ENCODE measurements around the gene ZSCAN12.
"Not testable (repeated sequence)": the region's sequence is repeated elsewhere in the genome, so short reads cannot be mapped to it uniquely, and the experiment has no call there.

ZSCAN12 gene

DNA sequence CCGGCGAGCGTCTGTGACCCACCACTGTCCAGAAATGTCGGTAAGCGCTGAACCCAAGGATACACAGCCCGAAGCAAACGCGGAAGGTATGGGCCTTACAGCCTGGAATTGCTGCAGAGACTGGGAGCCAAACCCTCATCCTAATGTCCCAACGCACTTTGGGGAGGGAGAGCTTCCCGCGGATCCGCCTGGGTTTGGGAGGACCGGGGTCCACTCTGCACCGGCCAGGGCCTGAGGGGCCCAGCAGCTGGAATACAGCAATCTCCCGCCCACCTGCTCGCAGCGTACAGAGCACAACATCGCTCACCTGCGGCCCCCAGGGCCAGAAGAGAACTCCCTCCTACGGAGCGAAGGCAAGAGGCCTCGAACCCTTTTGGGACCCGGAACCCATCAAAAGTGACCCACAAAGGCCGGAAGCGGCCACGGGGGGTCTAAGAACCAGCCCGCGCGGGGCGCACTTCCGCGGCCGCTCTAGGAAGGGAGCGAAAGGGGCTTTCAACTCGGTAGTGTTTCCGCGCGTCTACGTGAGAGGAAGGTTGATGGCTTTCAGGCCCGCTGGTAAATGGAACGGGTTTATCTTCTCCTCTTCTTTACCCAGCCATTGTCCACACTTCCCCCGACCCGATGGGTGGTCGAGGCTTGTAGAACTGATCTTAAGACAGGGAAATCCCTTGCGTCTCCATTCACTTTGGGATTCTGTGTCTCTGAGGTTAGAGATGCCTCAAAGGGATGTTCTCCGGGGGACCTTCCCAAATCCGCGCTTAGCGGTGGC, at the start of gene ZSCAN12:
Gene ZSCAN12 (minus strand): TSS at position 398 of the 772 bp plus-strand sequence. CDS start 1,342 bp downstream, outside the sequence.
- peak within 1 kb of the TSS; percentile 97 for H3K4me3 ChIP-seq (ENCODE audit: low read depth, low read length)

GRCh38 chr6:28449056-28449455, 49.5 kb upstream of the ZSCAN12 start:
- no peak for TF ChIP-seq CTCF (IDR thresholded peaks at IDR 0.05; ENCODE audit: low read depth, low read length)
- H3K4me3 ChIP-seq (ENCODE audit: low read depth, low read length) = no peak overlapping the region

More for the DNA sequence above, at the start of gene ZSCAN12:
- peak; percentile 52 for TF ChIP-seq CTCF (IDR thresholded peaks at IDR 0.05; ENCODE audit: low read depth, low read length)

DNA sequence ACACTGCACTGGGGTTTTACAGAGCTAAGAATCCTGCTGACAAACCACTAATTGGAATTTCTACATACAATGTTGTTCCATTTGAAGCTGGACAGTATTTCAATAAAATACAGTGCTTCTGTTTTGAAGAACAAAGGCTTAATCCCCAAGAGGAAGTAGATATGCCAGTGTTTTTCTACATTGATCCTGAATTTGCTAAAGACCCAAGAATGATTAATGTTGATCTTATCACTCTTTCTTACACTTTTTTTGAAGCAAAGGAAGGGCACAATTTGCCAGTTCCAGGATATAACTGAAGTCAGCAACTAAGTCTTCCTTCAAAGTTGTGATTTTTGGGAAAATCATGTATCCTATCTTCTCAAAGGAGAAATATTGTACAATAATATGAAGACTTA, 48.0 kb upstream of the ZSCAN12 start:
- peak overlapping the region; percentile 65 for H3K4me3 ChIP-seq (ENCODE audit: low read depth, low read length)

GRCh38 chr6:28446818-28447511, 47.4 kb upstream of the ZSCAN12 start:
- TF ChIP-seq CTCF (IDR thresholded peaks at IDR 0.05; ENCODE audit: low read depth, low read length) = no peak
- peak overlapping the region; percentile 65 for H3K4me3 ChIP-seq (ENCODE audit: low read depth, low read length)

DNA sequence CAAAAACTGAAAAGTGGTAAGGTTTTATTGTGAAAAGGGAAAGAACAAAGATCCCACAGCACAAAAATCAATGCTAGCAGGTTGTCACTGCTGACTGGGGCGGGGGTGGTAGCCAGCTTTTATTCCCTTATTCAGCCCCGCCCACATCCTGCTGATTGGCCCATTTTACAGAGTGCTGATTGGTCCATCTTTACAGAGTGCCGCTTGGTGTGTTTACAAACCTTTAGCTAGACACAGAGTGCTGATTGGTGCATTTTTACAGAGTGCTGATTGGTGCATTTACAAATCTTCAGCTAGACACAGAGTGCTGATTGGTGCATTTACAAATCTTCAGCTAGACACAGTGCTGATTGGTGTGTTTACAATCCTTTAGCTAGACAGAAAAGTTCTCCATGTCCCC, 45.2 kb upstream of the ZSCAN12 start:
- not testable (repeated sequence) for H3K4me3 ChIP-seq (ENCODE audit: low read depth, low read length)

GRCh38 chr6:28443112-28443773, 43.7 kb upstream of the ZSCAN12 start, which contains the start of gene ZSCAN23:
TSS of gene ZSCAN23 (minus strand) at chr6:28443491. CDS start at chr6:28436266, 7,225 bp downstream.
- peak within 1 kb of the TSS; percentile 81 for H3K4me3 ChIP-seq (ENCODE audit: low read depth, low read length)
- no peak for TF ChIP-seq CTCF (IDR thresholded peaks at IDR 0.05; ENCODE audit: low read depth, low read length)

- TF ChIP-seq CTCF (IDR thresholded peaks at IDR 0.05; ENCODE audit: low read depth, low read length) = no peak
- peak overlapping the region; percentile 81 for H3K4me3 ChIP-seq (ENCODE audit: low read depth, low read length)
These were observed 43.0 kb upstream of the ZSCAN12 start for GRCh38 chr6:28442586-28442985.

DNA sequence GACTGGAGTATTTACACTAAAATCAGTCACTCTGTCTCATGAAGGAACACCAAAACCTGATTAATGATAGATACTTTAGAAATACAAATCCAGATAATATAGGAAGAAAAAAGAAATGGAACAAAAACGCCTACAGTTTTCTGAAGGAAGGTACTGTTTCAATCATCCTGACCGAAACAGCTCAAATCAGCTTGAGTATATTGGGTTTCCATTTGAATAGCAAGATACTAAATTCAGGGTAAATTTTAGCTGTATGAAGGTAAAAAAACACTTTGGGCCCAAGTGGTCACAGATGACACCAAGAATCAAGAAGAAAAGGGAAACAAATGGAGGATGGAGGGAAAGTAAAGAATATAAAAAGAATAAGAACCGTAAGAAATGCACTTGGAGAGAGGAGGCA, 36.9 kb upstream of the ZSCAN12 start:
- no peak for TF ChIP-seq CTCF (IDR thresholded peaks at IDR 0.05; ENCODE audit: low read depth, low read length)
- H3K4me3 ChIP-seq (ENCODE audit: low read depth, low read length) = no peak overlapping the region

Measured in WI38 (cell line).